Suppressor macrophage treated with lipopolysaccharide for 4 hours (primary cell): ENCODE measurements around the gene USHBP1.
A peak's percentile ranks its signal among the peaks of the same experiment; 100 is the strongest.

ENCODE experiments used
- DNase-seq: peaks from one replicate; pipeline ENCODE4 v3.0.0-alpha.2; 2020

USHBP1 gene, protein sequence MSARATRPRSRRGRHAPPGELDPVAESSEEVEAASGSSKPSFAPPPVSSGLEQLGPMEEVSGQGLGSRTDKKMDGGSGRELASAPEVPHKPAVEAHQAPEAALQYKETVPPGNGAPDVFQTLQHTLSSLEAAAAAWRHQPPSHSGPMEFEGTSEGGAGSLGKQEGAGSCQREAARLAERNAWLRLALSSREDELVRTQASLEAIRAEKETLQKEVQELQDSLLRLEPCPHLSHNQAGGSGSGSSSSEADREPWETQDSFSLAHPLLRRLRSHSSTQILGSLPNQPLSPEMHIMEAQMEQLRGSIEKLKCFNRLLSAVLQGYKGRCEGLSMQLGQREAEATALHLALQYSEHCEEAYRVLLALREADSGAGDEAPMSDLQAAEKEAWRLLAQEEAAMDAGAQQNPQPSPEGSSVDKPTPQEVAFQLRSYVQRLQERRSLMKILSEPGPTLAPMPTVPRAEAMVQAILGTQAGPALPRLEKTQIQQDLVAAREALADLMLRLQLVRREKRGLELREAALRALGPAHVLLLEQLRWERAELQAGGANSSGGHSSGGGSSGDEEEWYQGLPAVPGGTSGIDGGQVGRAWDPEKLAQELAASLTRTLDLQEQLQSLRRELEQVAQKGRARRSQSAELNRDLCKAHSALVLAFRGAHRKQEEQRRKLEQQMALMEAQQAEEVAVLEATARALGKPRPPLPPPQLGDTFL

DNA sequence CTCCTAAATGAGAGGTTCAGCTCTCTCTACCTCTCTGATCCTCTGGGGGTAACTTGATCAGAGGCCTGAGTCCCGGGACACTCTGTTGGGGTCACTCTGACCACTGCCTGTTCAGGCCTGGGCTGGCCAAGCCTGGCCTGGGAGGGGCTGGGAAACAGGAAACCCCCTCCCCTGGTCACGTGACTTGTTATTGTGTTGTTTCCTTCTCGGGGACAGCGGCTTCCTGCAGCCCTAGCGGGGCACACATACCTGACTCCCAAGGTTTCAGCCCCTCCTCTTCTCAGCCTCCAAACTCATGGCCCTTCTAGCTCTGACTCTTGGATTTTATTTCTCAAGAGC lies at the start of gene USHBP1:
Gene USHBP1, minus strand, starts transcription at position 105 of the 339 bp plus-strand sequence. CDS start 446 bp downstream, outside the sequence.
- no peak for DNase-seq

GRCh38 chr19:17314007-17314593 lies 49.6 kb upstream of the USHBP1 start:
- DNase-seq, result no peak

GRCh38 chr19:17312189-17313113 lies 47.9 kb upstream of the USHBP1 start:
- DNase-seq, result no peak

DNA sequence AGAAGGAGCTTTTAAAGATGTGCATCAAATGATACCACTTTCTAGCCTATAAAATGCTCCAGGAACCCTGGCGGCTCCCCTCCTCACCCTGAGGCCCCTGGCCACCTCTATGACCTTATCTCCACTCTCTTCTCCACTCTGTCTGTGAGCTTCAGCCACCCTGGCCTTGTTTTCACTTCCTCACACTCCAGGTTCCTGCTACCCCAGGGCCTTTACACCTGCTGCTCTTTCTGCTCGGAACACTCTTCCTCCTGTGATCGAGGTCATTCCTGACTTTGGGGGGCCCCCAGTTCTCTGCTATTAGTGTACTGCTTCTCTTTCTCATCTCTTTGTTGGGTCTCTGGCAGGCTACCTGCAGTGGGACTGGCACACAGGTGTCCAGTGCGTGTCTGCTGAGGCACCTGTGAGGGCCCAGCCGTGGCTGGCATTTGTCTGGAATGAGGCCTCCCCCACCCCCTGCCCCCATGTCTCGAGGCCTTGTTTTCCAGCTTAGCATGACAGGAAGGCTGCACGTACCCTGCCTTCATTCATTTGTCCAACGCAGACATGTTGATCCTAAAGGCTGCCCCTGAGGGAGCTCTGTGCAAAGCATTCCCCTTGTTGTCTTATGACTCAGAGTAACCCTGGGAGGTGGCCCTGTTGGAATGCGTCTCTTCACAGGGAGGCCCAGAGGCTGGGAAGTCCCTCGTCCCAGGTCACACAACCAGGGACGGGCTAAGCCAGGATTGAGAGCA lies 47.1 kb upstream of the USHBP1 start:
- no peak for DNase-seq

DNA sequence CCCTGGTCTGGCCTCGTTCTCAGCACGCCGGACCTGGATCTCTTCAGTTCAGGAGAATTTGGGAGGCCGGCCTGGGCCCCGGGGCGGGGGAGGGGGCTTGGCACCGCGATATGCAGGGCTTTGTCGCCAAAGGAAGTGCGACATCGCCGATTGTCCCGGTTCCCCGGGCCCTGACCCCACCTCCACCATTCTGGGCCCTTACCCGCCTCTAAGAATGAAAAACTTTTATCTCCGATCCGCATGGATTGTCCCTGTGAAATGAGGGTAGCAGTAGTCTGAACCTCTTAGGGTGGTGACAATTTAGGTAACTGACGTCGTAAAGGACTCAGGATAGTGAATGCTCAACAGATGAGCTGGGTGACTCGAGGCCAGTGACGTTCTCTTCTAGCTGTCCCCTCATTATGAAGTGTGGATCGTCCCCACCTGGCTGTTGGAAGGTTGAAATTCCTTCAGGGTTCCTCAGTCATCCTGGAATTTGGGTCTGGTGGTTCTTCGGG lies 45.5 kb upstream of the USHBP1 start:
- no peak for DNase-seq

DNA sequence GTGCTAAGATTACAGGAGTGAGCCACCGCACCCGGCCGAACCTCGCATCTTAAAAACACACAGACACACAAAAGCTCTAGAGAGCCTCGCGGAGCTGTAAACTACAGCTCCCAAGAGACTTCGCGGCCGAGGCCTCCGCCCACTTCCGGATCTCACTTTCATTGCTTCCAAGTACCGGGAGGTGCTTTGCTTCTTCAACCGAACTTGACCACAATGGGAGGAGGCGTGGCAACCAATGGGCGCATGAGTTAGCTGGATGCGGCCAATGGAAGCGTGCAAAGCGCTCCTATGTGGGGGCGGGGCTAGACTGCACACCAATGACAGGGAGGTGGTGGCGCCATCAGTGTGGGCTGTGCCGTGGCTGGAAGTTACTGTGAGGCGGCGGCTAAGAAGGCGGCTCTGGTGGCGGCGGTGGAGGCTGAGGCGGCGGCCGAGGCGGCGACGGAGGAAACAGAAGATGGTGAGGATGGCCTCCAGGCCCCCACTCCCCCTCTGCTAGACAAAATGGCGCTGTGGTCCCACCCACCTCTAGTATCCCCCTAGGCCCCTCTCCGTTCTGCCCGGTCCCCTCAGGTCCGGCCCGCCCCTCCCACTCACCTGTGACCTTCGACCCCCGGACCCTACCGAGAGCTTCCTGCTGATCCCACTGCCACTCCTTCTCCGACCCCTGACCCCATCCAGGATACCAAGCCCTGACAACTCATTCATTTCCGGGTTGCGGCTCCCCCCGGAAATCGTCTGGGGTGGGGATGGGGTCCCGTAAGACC lies 44.8 kb upstream of the USHBP1 start, which contains the start of gene DDA1:
Gene DDA1, plus strand, starts transcription at position 366 of the 767 bp plus-strand sequence. Its CDS starts 92 bp downstream, at position 458.
- DNase-seq, result peak; percentile 100

DNA sequence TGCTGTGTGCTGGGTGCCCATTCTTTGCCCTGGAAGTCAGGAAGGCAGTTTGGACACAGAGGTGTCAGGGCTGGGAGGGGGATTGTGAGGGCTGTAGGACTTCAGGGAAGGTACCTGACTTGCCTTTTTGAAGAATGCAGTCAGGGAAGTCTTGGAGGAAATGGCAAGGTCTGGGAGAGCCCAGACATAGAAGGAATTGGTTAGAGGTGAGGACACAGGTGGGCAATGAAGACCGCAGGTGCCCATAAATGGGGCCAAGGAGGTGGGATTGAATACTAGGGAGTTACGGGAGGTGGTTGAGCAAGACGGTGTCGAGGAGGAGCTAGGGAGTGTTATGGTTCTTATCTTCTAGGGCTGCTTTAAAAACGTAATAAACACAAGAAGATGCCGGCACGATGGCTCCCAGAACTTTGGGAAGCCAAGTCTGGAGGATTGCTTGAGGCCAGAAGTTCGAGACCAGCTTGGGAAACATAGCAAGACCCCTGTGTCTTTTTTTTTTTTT lies 43.4 kb upstream of the USHBP1 start:
- no peak for DNase-seq

- DNase-seq, result no peak
These were observed 41.8 kb upstream of the USHBP1 start for GRCh38 chr19:17306285-17306714.

GRCh38 chr19:17305517-17306284 lies 41.2 kb upstream of the USHBP1 start, which contains the start of gene MRPL34:
MRPL34 (plus strand) TSS chr19:17305872; CDS start chr19:17305893, 21 bp downstream.
- peak; percentile 97 for DNase-seq

- no peak for DNase-seq
These were observed 40.6 kb upstream of the USHBP1 start for GRCh38 chr19:17305216-17305516.

GRCh38 chr19:17304386-17305215 lies 40.1 kb upstream of the USHBP1 start:
- no peak for DNase-seq

- no peak for DNase-seq
These were observed 39.4 kb upstream of the USHBP1 start for GRCh38 chr19:17303940-17304267.

DNA sequence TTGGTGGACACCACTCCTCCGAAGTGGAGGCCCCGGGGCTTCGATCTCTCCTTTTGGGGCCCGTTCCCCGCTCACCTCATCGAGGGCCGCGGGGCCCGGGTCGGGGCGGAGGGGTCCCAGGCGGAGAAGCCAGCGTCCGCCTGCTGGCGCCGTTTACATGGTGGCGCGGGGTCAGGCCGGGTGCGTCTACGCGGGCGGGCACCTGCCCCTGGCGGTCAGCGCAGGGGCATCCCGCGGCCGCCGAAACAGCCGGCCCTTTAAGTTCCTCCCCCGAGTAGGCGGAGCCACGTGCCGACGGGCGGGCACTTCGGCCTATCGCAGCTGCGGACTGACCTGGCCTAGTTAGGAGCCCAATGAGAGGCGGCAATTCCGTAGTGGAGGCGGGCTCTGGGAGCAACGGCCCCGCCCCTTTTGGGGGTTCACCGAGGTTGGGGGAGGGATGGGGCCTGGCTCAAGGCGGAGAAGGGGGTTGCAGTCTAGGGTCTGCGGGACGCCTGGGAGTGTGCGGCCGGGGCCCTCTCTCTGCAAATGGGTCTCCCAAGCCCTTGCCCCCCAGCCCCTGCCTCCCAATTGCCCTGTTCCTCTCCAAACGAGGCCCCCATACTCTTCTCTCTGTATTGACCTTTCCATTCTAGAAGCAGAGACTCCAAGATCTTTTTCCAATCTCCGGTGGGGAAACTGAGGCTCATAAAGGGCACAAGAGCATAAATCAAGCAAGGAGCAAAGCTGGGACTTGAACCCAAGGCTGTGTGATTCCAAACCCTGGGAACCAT lies 38.8 kb upstream of the USHBP1 start, which contains the start of gene ABHD8:
Gene ABHD8, minus strand, starts transcription at position 259 of the 773 bp plus-strand sequence. CDS start 1,809 bp downstream, outside the sequence.
- peak; percentile 98 for DNase-seq

GRCh38 chr19:17302391-17303166 lies 38.0 kb upstream of the USHBP1 start:
- peak; percentile 52 for DNase-seq

- DNase-seq, result no peak
These were observed 36.6 kb upstream of the USHBP1 start for GRCh38 chr19:17300992-17301619.

DNA sequence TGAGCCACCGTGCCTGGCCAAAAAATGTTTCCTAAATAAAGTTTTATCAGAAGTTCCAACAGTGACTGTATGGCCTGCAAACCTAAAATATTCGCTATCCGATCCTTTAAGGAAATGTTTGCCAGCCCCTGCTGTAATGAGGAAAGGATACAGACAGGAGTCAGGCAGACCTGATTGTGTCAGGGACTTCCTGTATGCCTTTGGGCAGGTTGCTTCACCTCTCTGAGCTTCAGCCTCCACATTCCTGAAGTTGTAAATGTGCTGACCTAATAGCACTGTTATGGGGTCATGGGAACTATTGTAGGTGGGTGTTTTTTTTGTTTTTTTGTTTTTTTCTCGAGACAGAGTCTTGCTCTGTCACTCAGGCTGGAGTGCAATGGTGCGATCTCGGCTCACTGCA lies 32.4 kb upstream of the USHBP1 start:
- no peak for DNase-seq

DNA sequence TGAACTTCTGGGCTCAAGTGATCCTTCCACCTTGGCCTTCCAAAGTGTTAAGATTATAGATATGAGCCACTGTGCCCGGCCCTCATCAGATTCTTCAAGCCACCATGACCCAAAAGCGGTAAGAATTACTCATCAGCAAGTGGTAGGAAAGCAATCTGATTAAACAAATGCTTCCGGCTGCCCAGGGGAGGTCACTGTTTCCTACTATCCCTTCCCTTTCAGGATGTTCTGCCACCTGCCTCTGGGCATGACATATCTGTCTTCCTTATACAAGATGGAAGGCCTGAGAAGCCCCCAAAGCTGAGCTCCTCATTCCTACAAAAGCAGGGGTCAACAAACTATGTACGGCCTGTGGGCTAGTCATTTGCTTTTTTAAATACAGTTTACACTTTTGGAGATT lies 31.7 kb upstream of the USHBP1 start:
- no peak for DNase-seq
